ENCODE data around the gene TSKS. TPM values are rescaled to one million over a fixed set of nuclear protein-coding genes. Genes with fewer than 3 reads are reported as not detected.

The TSKS gene
- total and polyA plus RNA-seq, 10 of the 15 experiments (the other 5 are each of a cell fraction or from before 2014, with no cell fraction given), result not detected

- peak; percentile 22; the same call in 1 of the 2 replicates for TF ChIP-seq RAD21 (IDR thresholded peaks at IDR 0.05; ENCODE audit: insufficient read depth, low read depth, low read length)
- TF ChIP-seq, protein P1, sequence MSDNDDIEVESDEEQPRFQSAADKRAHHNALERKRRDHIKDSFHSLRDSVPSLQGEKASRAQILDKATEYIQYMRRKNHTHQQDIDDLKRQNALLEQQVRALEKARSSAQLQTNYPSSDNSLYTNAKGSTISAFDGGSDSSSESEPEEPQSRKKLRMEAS (IDR thresholded peaks at IDR 0.05; ENCODE audit: low read depth, low read length), result no peak
- TF ChIP-seq, protein P2, sequence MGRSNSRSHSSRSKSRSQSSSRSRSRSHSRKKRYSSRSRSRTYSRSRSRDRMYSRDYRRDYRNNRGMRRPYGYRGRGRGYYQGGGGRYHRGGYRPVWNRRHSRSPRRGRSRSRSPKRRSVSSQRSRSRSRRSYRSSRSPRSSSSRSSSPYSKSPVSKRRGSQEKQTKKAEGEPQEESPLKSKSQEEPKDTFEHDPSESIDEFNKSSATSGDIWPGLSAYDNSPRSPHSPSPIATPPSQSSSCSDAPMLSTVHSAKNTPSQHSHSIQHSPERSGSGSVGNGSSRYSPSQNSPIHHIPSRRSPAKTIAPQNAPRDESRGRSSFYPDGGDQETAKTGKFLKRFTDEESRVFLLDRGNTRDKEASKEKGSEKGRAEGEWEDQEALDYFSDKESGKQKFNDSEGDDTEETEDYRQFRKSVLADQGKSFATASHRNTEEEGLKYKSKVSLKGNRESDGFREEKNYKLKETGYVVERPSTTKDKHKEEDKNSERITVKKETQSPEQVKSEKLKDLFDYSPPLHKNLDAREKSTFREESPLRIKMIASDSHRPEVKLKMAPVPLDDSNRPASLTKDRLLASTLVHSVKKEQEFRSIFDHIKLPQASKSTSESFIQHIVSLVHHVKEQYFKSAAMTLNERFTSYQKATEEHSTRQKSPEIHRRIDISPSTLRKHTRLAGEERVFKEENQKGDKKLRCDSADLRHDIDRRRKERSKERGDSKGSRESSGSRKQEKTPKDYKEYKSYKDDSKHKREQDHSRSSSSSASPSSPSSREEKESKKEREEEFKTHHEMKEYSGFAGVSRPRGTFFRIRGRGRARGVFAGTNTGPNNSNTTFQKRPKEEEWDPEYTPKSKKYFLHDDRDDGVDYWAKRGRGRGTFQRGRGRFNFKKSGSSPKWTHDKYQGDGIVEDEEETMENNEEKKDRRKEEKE (IDR thresholded peaks at IDR 0.05), result no peak
- no peak for TF ChIP-seq SRF (IDR thresholded peaks at IDR 0.05; ENCODE audit: low read depth in 2 of 2, low read length in 2 of 2)
- TF ChIP-seq SREBF1 (IDR thresholded peaks at IDR 0.05; ENCODE audit: low read length), result no peak
Observed at GRCh38 chr19:49761625-49762311, 1.3 kb downstream of the TSKS start (continued).

- no peak overlapping the region for H3K4me2 ChIP-seq (ENCODE audit: control insufficient read depth, insufficient read depth)
- 6% methylated on average over 1 of the region's 1 CpG for WGBS (ENCODE audit: insufficient coverage, insufficient replicate concordance, low lambda C conversion rate, missing lambda C conversion rate)
- H3K9ac ChIP-seq (ENCODE audit: control insufficient read depth, insufficient read depth, low read length), result no peak overlapping the region
- SMC1A ChIA-PET (ENCODE audit: uncharacterized antibody, unreplicated experiment), result no interaction called here
- no peaks in the 10 kb centered on the region; a peak in 1 of 4 replicates for H3K27me3 ChIP-seq (replicated peaks in 1 of 2; ENCODE audit: control insufficient read depth in 2 of 2, insufficient read depth in 2 of 2, low read length in 1 of 2)
- H3K79me2 ChIP-seq (ENCODE audit: control insufficient read depth, insufficient read depth, low read length), result no peaks in the 10 kb centered on the region
- CTCF ChIA-PET, result no interaction called here
- no peak overlapping the region for H3K27ac ChIP-seq (ENCODE audit: control insufficient read depth, insufficient read depth)
- no peak overlapping the region for H3K4me3 ChIP-seq
- intact Hi-C loops (cut with micrococcal nuclease; ENCODE audit: unreplicated experiment), result no loop called here
- H3K9me3 ChIP-seq (replicated peaks; ENCODE audit: control insufficient read depth, insufficient read depth, low read length), result no peaks in the 10 kb centered on the region; the same call in 2 of the 3 replicates
- H2AFZ ChIP-seq (ENCODE audit: control insufficient read depth, low read depth, low read length), result no peak overlapping the region
- H3K36me3 ChIP-seq (ENCODE audit: control insufficient read depth in 2 of 2, insufficient read depth in 2 of 2, low read length in 1 of 2), result no peaks in the 10 kb centered on the region
- DNase-seq (ENCODE audit: low read depth, low spot score) (no peak), FAIRE-seq (no peak), ATAC-seq (no peak)
- RAD21 ChIA-PET (ENCODE audit: unreplicated experiment), result no interaction called here
- BruUV-seq (replicated peaks), result no TSS peak
- POLR2A ChIA-PET, result no interaction called here
- in situ Hi-C loops (cut with MboI), result no loop called here
- TF ChIP-seq ZNF622 (IDR thresholded peaks at IDR 0.05) (no peak), ATF2 (IDR thresholded peaks at IDR 0.05; ENCODE audit: low read length) (no peak), ASH2L (IDR thresholded peaks at IDR 0.05; ENCODE audit: borderline replicate concordance, low read depth) (no peak), YY1 (IDR thresholded peaks at IDR 0.05; ENCODE audit: low read depth, low read length) (no peak), EZH2 (IDR thresholded peaks at IDR 0.05; ENCODE audit: borderline replicate concordance, control insufficient read depth, low read depth, low read length) (no peak), SRF (IDR thresholded peaks at IDR 0.05; ENCODE audit: low read depth in 2 of 2, low read length in 2 of 2) (no peak), POLR2A (IDR thresholded peaks at IDR 0.05; ENCODE audit: low read depth, low read length) (no peak), HCFC1 (IDR thresholded peaks at IDR 0.05; ENCODE audit: low read length) (no peak), NR2C2 (IDR thresholded peaks at IDR 0.05; ENCODE audit: borderline replicate concordance, control insufficient read depth, insufficient read length, low read depth) (no peak), PRDM15 (CRISPR knock-in tag; IDR thresholded peaks at IDR 0.05) (no peak)
- peaks cover 8% of the 10 kb centered on the region; the same call in 1 of the 2 replicates for H3K4me1 ChIP-seq (ENCODE audit: control insufficient read depth, insufficient read depth, low read length)
- no peaks in the 10 kb centered on the region for H4K20me1 ChIP-seq (ENCODE audit: control insufficient read depth, insufficient read depth)
Observed at GRCh38 chr19:49761249-49761624, 1.9 kb downstream of the TSKS start.
